K562 (cell line): ENCODE data around the gene IL1RAPL2.

ENCODE experiments used
- EP300 ChIP-seq: IDR thresholded peaks from 2 replicates; pipeline ENCODE4 v1.6.1; 2012; ENCODE audit warnings: low read length, improper control_type of control experiment
- FOXP1 ChIP-seq: sonication (generic); formaldehyde crosslinking; IDR thresholded peaks from 2 replicates; pipeline ENCODE4 v1.8.0; 2022; ENCODE audit warnings: mild to moderate bottlenecking, missing genetic modification reagents
- GATAD2B ChIP-seq: fragments of 450-650 bp; IDR thresholded peaks from 2 replicates; pipeline ENCODE4 v1.6.1; 2017; ENCODE audit warnings: mild to moderate bottlenecking, borderline replicate concordance
- HNRNPLL ChIP-seq: fragments of 200-400 bp; formaldehyde crosslinking; IDR thresholded peaks from 2 replicates; pipeline ENCODE4 v1.6.1; 2017; ENCODE audit warnings: low read length, low read depth, mild to moderate bottlenecking; ENCODE audit not compliant: poor library complexity, severe bottlenecking
- NR2F6 ChIP-seq: fragments of 450-650 bp; formaldehyde crosslinking; IDR thresholded peaks from 2 replicates; pipeline ENCODE4 v1.4.0; 2020; ENCODE audit warnings: mild to moderate bottlenecking
- RAD21 ChIP-seq, 2 experiments: fragments of 250-450 bp in 1 of 2; fragments of 450-650 bp in 1 of 2; sonication (Bioruptor Pico) in 1 of 2; formaldehyde crosslinking in 1 of 2; IDR thresholded peaks in 1 of 2; conservative IDR thresholded peaks in 1 of 2; 2 replicates each; pipeline versions ENCODE4 v1.4.0 to v1.8.0; 2020 to 2022; ENCODE audit warnings: mild to moderate bottlenecking in 2 of 2, moderate library complexity in 1 of 2
- RB1 ChIP-seq: fragments of 450-650 bp; IDR thresholded peaks from 2 replicates; pipeline ENCODE4 v1.6.1; 2017; ENCODE audit warnings: low read depth, mild to moderate bottlenecking
- SRSF1 ChIP-seq: fragments of 200-400 bp; formaldehyde crosslinking; IDR thresholded peaks from 2 replicates; pipeline ENCODE4 v1.6.1; 2017; ENCODE audit warnings: mild to moderate bottlenecking, low read depth, low read length, moderate library complexity
- TRIM28 ChIP-seq: fragments of 450-650 bp; IDR thresholded peaks from 2 replicates; pipeline ENCODE4 v1.6.1; 2017
- TF ChIP-seq, protein P1 (sequence below), 3 experiments: IDR thresholded peaks in 2 of 3; conservative IDR thresholded peaks in 1 of 3; 2 replicates each; pipeline ENCODE4 v1.5.1; 2011 to 2012; ENCODE audit warnings: low read length in 3 of 3, mild to moderate bottlenecking in 3 of 3, control low read depth in 2 of 3, improper control_type of control experiment in 1 of 3, inconsistent platforms in 1 of 3, low read depth in 1 of 3, mixed read lengths in 1 of 3, moderate library complexity in 1 of 3; ENCODE audit not compliant: insufficient read depth in 2 of 3
- TF ChIP-seq, protein P2 (sequence below): fragments of 450-650 bp; IDR thresholded peaks from 2 replicates; pipeline ENCODE4 v1.6.1; 2016; ENCODE audit warnings: missing biosample characterization, missing genetic modification characterization
- TF ChIP-seq, protein P3 (sequence below), 2 experiments: fragments of 450-650 bp; IDR thresholded peaks; 2 replicates each; pipeline ENCODE4 v1.6.1; 2016
- TF ChIP-seq, protein P4 (sequence below): fragments of 450-650 bp; formaldehyde crosslinking; IDR thresholded peaks from 2 replicates; pipeline ENCODE4 v1.4.0; 2022; ENCODE audit warnings: missing genetic modification characterization

DNA sequence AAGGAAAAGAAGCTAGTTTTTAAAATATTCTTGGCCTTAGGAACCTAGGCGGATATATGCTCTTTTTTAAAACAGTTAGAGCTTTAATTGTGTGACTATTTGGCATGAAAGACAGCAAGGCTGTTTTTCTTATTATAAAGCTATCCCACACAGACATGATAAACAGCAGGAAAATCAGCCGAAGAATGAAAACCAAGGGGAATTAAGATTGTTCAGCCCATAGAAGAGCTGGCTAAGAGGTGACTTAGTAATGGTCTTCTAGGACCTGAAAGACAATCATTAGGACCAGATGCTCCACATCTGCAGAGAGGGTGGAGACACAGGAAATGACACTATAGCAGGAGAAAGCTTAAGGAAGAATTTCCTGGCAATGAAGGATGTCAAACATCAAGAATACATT is 1085.0 kb downstream of the IL1RAPL2 start:
- TF ChIP-seq EP300 (no peak), RAD21 (CRISPR knock-in tag; conservative IDR thresholded peaks at IDR 0.05 in 1 of 2, IDR thresholded peaks at IDR 0.05 in 1 of 2) (no peak), RB1 (no peak), GATAD2B (no peak), NR2F6 (no peak), SRSF1 (no peak), TRIM28 (no peak), FOXP1 (no peak), HNRNPLL (no peak)
- TF ChIP-seq, protein P1, sequence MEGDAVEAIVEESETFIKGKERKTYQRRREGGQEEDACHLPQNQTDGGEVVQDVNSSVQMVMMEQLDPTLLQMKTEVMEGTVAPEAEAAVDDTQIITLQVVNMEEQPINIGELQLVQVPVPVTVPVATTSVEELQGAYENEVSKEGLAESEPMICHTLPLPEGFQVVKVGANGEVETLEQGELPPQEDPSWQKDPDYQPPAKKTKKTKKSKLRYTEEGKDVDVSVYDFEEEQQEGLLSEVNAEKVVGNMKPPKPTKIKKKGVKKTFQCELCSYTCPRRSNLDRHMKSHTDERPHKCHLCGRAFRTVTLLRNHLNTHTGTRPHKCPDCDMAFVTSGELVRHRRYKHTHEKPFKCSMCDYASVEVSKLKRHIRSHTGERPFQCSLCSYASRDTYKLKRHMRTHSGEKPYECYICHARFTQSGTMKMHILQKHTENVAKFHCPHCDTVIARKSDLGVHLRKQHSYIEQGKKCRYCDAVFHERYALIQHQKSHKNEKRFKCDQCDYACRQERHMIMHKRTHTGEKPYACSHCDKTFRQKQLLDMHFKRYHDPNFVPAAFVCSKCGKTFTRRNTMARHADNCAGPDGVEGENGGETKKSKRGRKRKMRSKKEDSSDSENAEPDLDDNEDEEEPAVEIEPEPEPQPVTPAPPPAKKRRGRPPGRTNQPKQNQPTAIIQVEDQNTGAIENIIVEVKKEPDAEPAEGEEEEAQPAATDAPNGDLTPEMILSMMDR (IDR thresholded peaks at IDR 0.05 in 2 of 3, conservative IDR thresholded peaks at IDR 0.05 in 1 of 3; ENCODE audit: insufficient read depth in 2 of 3, low read depth in 1 of 3, low read length in 3 of 3) = no peak
- TF ChIP-seq, protein P2, sequence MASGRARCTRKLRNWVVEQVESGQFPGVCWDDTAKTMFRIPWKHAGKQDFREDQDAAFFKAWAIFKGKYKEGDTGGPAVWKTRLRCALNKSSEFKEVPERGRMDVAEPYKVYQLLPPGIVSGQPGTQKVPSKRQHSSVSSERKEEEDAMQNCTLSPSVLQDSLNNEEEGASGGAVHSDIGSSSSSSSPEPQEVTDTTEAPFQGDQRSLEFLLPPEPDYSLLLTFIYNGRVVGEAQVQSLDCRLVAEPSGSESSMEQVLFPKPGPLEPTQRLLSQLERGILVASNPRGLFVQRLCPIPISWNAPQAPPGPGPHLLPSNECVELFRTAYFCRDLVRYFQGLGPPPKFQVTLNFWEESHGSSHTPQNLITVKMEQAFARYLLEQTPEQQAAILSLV (tag) = no peak
- TF ChIP-seq, protein P3, sequence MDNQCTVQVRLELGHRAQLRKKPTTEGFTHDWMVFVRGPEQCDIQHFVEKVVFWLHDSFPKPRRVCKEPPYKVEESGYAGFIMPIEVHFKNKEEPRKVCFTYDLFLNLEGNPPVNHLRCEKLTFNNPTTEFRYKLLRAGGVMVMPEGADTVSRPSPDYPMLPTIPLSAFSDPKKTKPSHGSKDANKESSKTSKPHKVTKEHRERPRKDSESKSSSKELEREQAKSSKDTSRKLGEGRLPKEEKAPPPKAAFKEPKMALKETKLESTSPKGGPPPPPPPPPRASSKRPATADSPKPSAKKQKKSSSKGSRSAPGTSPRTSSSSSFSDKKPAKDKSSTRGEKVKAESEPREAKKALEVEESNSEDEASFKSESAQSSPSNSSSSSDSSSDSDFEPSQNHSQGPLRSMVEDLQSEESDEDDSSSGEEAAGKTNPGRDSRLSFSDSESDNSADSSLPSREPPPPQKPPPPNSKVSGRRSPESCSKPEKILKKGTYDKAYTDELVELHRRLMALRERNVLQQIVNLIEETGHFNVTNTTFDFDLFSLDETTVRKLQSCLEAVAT (IDR thresholded peaks at IDR 0.05) = no peak
- TF ChIP-seq, protein P4, sequence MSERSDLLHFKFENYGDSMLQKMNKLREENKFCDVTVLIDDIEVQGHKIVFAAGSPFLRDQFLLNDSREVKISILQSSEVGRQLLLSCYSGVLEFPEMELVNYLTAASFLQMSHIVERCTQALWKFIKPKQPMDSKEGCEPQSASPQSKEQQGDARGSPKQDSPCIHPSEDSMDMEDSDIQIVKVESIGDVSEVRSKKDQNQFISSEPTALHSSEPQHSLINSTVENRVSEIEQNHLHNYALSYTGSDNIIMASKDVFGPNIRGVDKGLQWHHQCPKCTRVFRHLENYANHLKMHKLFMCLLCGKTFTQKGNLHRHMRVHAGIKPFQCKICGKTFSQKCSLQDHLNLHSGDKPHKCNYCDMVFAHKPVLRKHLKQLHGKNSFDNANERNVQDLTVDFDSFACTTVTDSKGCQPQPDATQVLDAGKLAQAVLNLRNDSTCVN (CRISPR knock-in tag) = no peak
